Panc1 (cell line): ENCODE results near the gene SNX9. TPM values are rescaled to one million over a fixed set of nuclear protein-coding genes. Genes with fewer than 3 reads are reported as not detected.

Source experiments
- ATAC-seq: fragments of 200-7000 bp; cut with Tn5 transposase; 2 replicates; pipeline ENCODE4 v1.9.1; 2020; ENCODE audit warnings: mild to moderate bottlenecking, moderate library complexity
- BruUV-seq: library from RNA; stranded (reverse); fragments of 400-500 nt; replicated peaks from 2 replicates; lab custom pipeline; 2021; lab: Mats Ljungman, UMichigan
- CTCF ChIA-PET: fragments of 300-600 bp; sonication (Branson Sonifier 250); formaldehyde crosslinking; loops from one replicate; lab custom pipeline; 2022; ENCODE audit warnings: antibody characterized with exemption; lab: Charles Lee
- POLR2A ChIA-PET: fragments of 300-600 bp; sonication (Branson Sonifier 250); formaldehyde crosslinking; loops from one replicate; lab custom pipeline; 2022; ENCODE audit warnings: antibody characterized with exemption; lab: Charles Lee
- DNase-seq: peaks from one replicate; pipeline ENCODE4 v3.0.0-alpha.2; 2010; ENCODE audit warnings: low read depth, low spot score
- H3K27ac ChIP-seq: 2 replicates; pipeline ENCODE4 v1.5.1; 2011; ENCODE audit warnings: mild to moderate bottlenecking, low read length, inconsistent platforms
- H3K27me3 ChIP-seq: fragments of 200-500 bp; sonication (Bioruptor generic); 2 replicates; pipeline ENCODE4 v1.6.0; 2014; ENCODE audit warnings: low read length, inconsistent platforms; ENCODE audit not compliant: control insufficient read depth, insufficient read depth
- H3K36me3 ChIP-seq: fragments of 200-500 bp; sonication (Bioruptor generic); 2 replicates; pipeline ENCODE4 v1.5.1; 2014; ENCODE audit warnings: inconsistent platforms, mild to moderate bottlenecking, low read length, moderate library complexity; ENCODE audit not compliant: control insufficient read depth, insufficient read depth
- H3K4me1 ChIP-seq: 2 replicates; pipeline ENCODE4 v1.5.1; 2011; ENCODE audit warnings: inconsistent platforms, mild to moderate bottlenecking, low read length, moderate library complexity; ENCODE audit not compliant: control insufficient read depth, insufficient read depth
- H3K4me3 ChIP-seq, 2 experiments: 2 replicates each; pipeline ENCODE4 v1.5.1; 2011 to 2012; ENCODE audit warnings: low read depth in 2 of 2, low read length in 2 of 2, mild to moderate bottlenecking in 2 of 2, inconsistent platforms in 1 of 2, moderate library complexity in 1 of 2
- H3K9me3 ChIP-seq: fragments of 200-500 bp; sonication (Bioruptor generic); 2 replicates; pipeline ENCODE4 v1.5.1; 2014; ENCODE audit warnings: low read depth, mild to moderate bottlenecking, inconsistent platforms, low read length, moderate library complexity; ENCODE audit not compliant: control insufficient read depth, insufficient read depth
- CTCF ChIP-seq: fragments of 450-650 bp; IDR thresholded peaks from 2 replicates; pipeline ENCODE4 v1.5.1; 2017; ENCODE audit warnings: mild to moderate bottlenecking
- POLR2AphosphoS5 ChIP-seq: IDR thresholded peaks from 2 replicates; pipeline ENCODE4 v1.6.1; 2012; ENCODE audit warnings: mild to moderate bottlenecking, low read depth, low read length, moderate library complexity
- REST ChIP-seq, 2 experiments: IDR thresholded peaks; 2 replicates each; pipeline ENCODE4 v1.6.1; 2011 to 2012; ENCODE audit warnings: low read depth in 2 of 2, control low read depth in 1 of 2, low read length in 1 of 2, mild to moderate bottlenecking in 1 of 2, moderate library complexity in 1 of 2; ENCODE audit not compliant: insufficient read depth in 1 of 2
- SIN3A ChIP-seq: IDR thresholded peaks from 2 replicates; pipeline ENCODE4 v1.6.1; 2012; ENCODE audit warnings: low read depth, mild to moderate bottlenecking, low read length, moderate library complexity, borderline replicate concordance; ENCODE audit not compliant: insufficient read depth
- TCF7L2 ChIP-seq: IDR thresholded peaks from 2 replicates; pipeline ENCODE4 v1.6.1; 2011; ENCODE audit warnings: mild to moderate bottlenecking, low read depth, low read length, inconsistent platforms
- in situ Hi-C: cut with HindIII; loops from 2 replicates; pipeline ENCODE4 v1.10.0; 2016; ENCODE audit warnings: low sequenced_read_pairs, low pct_unique_long_range_greater_than_20kb
- intact Hi-C: fragments of 100-400 bp; cut with micrococcal nuclease; formaldehyde crosslinking; loops from one replicate; pipeline ENCODE4 v1.10.0; 2022; ENCODE audit not compliant: unreplicated experiment
- total RNA-seq: library from RNA; stranded (reverse); gene quantifications from one replicate; pipeline ENCODE4 v1.2.1, GENCODE V29; 2021; ENCODE audit not compliant: unreplicated experiment

The SNX9 gene
- total RNA-seq, 1 experiment from 2014 or later: 46.0 TPM

- Histone ChIP-seq H3K36me3 (peaks cover 11% of the 10 kb centered on the region), H3K4me1 (no peaks in the 10 kb centered on the region), H3K9me3 (no peaks in the 10 kb centered on the region), H3K27me3 (no peaks in the 10 kb centered on the region), H3K4me3 (no peak overlapping the region), H3K27ac (no peak overlapping the region)
- TF ChIP-seq POLR2AphosphoS5: no peak
- TF ChIP-seq REST (IDR thresholded peaks at IDR 0.05; ENCODE audit: insufficient read depth in 1 of 2, low read depth in 2 of 2, low read length in 1 of 2): no peak
- TF ChIP-seq TCF7L2: no peak
- no peak for TF ChIP-seq SIN3A
- TF ChIP-seq CTCF: no peak
- in situ Hi-C loops (no loop called here), intact Hi-C loops (no loop called here)
- ChIA-PET POLR2A (interaction anchor here (0.6 kb wide), 1 partner anchor 235 kb away, joined by 3 read pairs; no protein-coding TSS in a partner anchor), CTCF (no interaction called here)
- BruUV-seq: no TSS peak
- DNase-seq (no peak), ATAC-seq (no peak)
These were observed 68.7 kb downstream of the SNX9 start for GRCh38 chr6:157891544-157892362.

- ChIA-PET CTCF (no interaction called here), POLR2A (interaction anchor here (0.6 kb wide), 1 partner anchor 235 kb away, joined by 3 read pairs; no protein-coding TSS in a partner anchor)
- intact Hi-C loops (no loop called here), in situ Hi-C loops (no loop called here)
- TF ChIP-seq POLR2AphosphoS5: no peak
- no peak for TF ChIP-seq TCF7L2
- no peak for TF ChIP-seq REST (IDR thresholded peaks at IDR 0.05; ENCODE audit: insufficient read depth in 1 of 2, low read depth in 2 of 2, low read length in 1 of 2)
- no peak for TF ChIP-seq CTCF
- no peak for TF ChIP-seq SIN3A
- ATAC-seq (no peak), DNase-seq (no peak)
- Histone ChIP-seq H3K9me3 (no peaks in the 10 kb centered on the region), H3K36me3 (peaks cover 11% of the 10 kb centered on the region), H3K4me1 (no peaks in the 10 kb centered on the region), H3K4me3 (no peak overlapping the region), H3K27ac (no peak overlapping the region), H3K27me3 (no peaks in the 10 kb centered on the region)
- BruUV-seq: no TSS peak
These were observed 69.4 kb downstream of the SNX9 start for GRCh38 chr6:157892363-157892877.
